COLO829 (cell line): Measurements from ENCODE around the gene FRY.

Source experiments
- DNase-seq: peaks from one replicate; pipeline ENCODE4 v3.0.0; 2012; ENCODE audit warnings: low spot score

FRY gene

GRCh38 chr13:32135056-32135390 lies 103.4 kb downstream of the FRY start:
- DNase-seq, result no peak

- DNase-seq, result no peak
Observed at GRCh38 chr13:32135655-32136054, 104.1 kb downstream of the FRY start.

- DNase-seq, result no peak
Observed at GRCh38 chr13:32136061-32136460, 104.5 kb downstream of the FRY start.

GRCh38 chr13:32136716-32137115 lies 105.1 kb downstream of the FRY start:
- DNase-seq, result no peak

DNA sequence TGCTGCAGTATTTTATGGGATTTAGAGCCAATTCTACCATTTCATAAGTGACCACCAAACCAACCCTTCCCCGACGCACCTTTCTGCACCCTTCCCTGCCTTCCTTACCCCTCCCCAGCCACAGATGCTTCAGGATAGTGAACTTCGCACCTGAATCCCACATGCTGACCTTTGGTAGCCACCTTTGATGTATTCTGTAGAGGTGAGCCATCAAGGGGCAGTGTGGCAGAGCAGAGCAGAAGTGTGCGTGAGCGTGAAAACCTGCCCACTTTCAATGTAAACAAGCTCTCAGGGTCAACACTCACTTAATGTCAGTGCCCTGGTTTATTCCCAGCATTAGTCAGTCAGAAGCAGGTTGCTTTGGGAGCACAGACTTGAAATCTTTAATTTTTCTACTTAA lies 107.7 kb downstream of the FRY start:
- no peak for DNase-seq

DNA sequence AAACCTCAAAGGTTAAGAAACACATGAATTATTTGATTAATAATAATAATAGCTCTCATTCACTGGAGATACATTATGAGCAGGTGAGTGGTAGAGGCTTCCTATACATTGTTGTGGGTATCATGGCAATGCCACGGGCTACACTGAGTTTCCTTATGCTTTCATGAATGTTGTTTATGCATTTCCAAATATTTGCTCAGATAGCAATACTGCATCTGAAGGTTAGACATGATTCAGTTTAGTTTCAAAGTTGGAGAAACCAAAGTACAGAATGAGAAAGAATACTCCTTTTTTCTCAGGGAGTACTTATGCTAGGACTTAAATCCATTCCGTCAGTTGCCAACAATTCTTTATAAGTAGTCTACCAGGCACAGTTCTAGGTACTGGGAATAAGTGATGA lies 108.5 kb downstream of the FRY start:
- DNase-seq, result no peak

- DNase-seq, result no peak
Observed at GRCh38 chr13:32141462-32141861, 109.9 kb downstream of the FRY start.

- no peak for DNase-seq
Observed at GRCh38 chr13:32142115-32142514, 110.5 kb downstream of the FRY start.

- no peak for DNase-seq
Observed at GRCh38 chr13:32142956-32143375, 111.4 kb downstream of the FRY start.

DNA sequence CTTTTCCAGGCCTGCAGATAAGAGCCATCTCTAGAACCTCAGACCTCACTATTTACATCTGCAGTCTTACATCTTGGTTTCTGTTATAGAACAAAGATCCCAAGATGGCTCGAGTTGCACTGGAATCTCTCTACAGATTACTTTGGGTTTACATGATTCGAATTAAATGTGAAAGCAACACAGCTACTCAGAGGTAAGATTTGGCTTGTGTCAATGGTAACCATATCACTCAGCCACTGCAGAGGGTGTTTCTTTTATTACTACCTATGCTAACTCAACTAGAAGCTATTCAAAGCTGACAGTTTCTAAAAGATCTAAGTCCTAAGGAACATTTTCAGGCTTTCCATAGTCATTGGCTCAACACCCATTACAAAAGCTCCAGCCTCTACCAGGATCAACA lies 115.6 kb downstream of the FRY start:
- no peak for DNase-seq

- peak; percentile 4 for DNase-seq
Observed at GRCh38 chr13:32147976-32148375, 116.4 kb downstream of the FRY start.

- DNase-seq, result no peak
Observed at GRCh38 chr13:32150239-32150638, 118.7 kb downstream of the FRY start.

DNA sequence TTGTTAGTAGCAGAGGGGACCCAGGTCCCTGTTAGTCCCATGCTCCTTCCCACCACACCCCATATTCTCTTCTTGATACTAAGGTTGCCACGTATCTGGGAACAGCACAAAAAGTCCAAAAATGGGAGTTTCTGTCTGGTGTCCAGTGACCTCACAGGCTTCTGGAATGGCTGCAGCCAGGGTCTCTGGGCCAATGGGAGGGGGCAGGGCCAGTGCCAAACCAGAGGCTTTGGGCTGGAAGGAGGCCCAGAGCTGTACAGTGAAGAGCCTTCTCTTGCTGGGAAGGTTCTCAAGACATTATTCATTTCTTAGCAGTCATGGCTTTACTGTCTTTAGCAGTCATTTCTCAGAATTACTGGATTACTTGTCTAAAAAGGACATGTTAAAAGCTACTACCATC lies 119.2 kb downstream of the FRY start:
- DNase-seq, result no peak

GRCh38 chr13:32151240-32151639 lies 119.7 kb downstream of the FRY start:
- DNase-seq, result no peak

GRCh38 chr13:32153056-32153455 lies 121.5 kb downstream of the FRY start:
- DNase-seq, result no peak

DNA sequence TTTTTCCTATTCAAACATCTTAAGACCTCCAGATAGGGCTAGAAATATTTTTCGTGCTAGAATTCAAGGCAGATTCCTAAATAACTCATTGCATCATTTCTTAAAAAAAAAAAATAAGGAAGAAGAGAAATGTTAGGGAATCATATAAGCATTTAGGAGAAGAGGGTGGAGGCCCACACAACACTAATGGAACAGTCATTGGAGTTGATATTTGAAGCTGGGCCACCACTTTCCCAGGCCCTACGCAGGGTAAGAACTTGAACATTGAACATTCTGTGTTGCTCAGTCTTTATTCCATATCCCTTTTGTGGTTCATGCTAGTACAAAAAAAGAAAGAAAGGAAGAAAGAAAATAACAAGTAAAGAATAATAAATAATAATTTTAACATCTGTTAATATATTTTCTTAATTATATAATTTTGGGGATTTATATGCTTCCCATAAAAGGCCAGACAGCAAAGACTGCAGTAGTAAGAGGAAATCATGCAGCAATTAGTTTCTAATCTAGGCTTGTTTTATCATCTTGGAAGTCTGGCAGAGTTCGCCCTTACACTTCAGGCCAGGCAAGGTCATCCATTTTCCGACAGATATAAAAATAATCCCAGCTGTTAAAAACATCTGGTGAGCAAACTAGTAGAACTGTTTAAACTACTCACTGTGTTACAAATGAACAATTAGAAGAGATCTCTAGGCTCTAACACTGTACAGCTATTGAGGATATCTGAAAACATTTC lies 127.7 kb downstream of the FRY start:
- DNase-seq, result no peak

GRCh38 chr13:32162395-32163005 lies 130.9 kb downstream of the FRY start:
- DNase-seq, result no peak

- peak; percentile 71 for DNase-seq
Observed at GRCh38 chr13:32164622-32165268, 133.2 kb downstream of the FRY start.

- no peak for DNase-seq
Observed at GRCh38 chr13:32165796-32166195, 134.2 kb downstream of the FRY start.

DNA sequence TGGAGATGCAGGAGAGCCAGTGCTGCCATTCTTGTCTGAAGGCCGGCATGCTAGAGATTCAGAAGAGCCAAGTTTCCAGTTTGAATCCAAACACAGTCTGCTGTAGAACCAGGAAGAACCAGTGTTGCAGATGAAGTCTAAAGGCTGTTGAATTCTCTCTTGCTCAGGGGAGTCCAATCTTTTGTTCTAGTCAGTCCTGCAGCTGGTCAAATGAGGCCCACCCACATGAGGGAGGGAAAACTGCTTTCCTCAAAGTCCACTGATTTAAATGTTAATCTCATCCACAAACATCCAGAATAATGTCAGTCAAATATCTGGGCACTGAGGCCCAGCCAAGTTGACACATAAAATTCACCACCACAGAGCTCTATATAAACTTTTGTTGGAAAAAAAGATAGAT lies 136.6 kb downstream of the FRY start:
- no peak for DNase-seq

DNA sequence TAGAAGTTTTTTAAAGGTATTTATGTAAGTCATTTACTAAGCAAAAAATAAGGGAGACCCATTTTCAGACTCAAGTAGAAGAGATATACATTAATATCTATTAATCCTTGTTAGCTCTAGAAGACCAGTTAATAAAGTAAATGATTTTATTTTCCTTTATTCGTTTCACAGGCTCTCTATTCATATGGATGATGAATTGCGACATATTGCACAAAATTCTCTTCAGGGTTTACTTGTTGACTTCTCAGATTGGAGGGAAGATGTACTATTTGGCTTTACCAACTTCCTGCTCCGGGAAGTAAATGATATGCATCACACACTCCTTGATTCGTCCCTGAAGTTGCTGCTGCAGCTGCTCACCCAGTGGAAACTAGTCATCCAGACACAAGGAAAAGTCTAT lies 139.3 kb downstream of the FRY start:
- no peak for DNase-seq

DNA sequence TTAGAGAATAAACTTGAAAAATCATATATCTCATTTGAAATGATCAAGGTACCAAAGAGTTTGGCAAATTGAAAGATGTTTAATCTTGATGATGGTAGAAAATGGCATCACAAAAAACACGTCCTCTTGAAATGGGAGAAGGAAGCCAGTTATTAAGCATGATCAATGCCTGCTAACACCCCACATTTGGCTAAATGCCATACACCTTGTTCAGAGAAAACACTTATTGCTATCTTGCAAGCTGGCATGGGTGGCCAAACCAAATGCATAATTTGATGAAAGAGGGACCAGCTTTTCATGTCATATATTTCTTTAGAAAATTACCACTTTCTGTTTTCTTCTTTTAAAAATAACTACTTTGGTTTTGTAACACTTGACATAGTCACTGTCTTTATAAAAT lies 142.3 kb downstream of the FRY start:
- DNase-seq, result no peak

DNA sequence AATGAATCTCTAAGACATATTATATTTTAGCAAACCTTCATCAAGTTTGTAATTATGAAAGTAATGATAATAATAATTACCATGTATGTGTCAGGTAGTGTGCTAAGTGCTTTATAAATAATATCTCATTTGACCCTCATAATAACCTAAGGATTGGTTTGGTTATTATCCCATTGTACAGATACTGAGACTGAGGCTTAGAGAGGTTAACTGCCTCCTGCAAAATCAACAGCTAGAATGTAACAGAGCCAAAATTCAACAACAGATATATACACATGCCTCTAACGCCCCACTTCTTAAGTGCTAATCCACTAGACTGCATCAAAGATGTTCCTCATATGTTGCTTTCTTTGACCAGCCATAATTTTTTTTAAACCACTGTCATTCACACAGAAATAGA lies 142.8 kb downstream of the FRY start:
- no peak for DNase-seq

- no peak for DNase-seq
Observed at GRCh38 chr13:32175307-32175706, 143.7 kb downstream of the FRY start.
